GM19035 (cell line): ENCODE data around the gene FXYD3.
"Not testable (repeated sequence)": the region's sequence is repeated elsewhere in the genome, so short reads cannot be mapped to it uniquely, and the experiment has no call there.

ENCODE experiments used
- ATAC-seq: cut with Tn5 transposase; IDR thresholded peaks from one replicate; pipeline ENCODE4 v1.9.1; 2021; ENCODE audit not compliant: unreplicated experiment

Gene FXYD3

GRCh38 chr19:35123573-35123972, 8.0 kb downstream of the FXYD3 start:
- ATAC-seq = no peak

GRCh38 chr19:35124098-35125060, 8.8 kb downstream of the FXYD3 start:
- ATAC-seq = peak; percentile 77

- ATAC-seq = no peak
Observed at GRCh38 chr19:35125270-35125717, 9.7 kb downstream of the FXYD3 start.

- no peak for ATAC-seq
Observed at GRCh38 chr19:35125749-35126623, 10.4 kb downstream of the FXYD3 start.

- no peak for ATAC-seq
Observed at GRCh38 chr19:35126624-35126959, 11.0 kb downstream of the FXYD3 start.

GRCh38 chr19:35127871-35128270, 12.2 kb downstream of the FXYD3 start:
- no peak for ATAC-seq

GRCh38 chr19:35128398-35129057, 12.9 kb downstream of the FXYD3 start:
- no peak for ATAC-seq

- ATAC-seq = not testable (repeated sequence)
Observed at GRCh38 chr19:35129724-35130274, 14.2 kb downstream of the FXYD3 start.

GRCh38 chr19:35130761-35131720, 15.4 kb downstream of the FXYD3 start:
- ATAC-seq = no peak

GRCh38 chr19:35132254-35132653, 16.6 kb downstream of the FXYD3 start:
- no peak for ATAC-seq

GRCh38 chr19:35133826-35134225, 18.2 kb downstream of the FXYD3 start:
- ATAC-seq = no peak

GRCh38 chr19:35134601-35135242, 19.1 kb downstream of the FXYD3 start, which contains the start of gene LGI4:
TSS of gene LGI4 (minus strand) at chr19:35135059. CDS start at chr19:35134680, 379 bp downstream.
- ATAC-seq = no peak

- no peak for ATAC-seq
Observed at GRCh38 chr19:35135389-35135909, 19.8 kb downstream of the FXYD3 start.

- no peak for ATAC-seq
Observed at GRCh38 chr19:35136231-35136630, 20.6 kb downstream of the FXYD3 start.

- no peak for ATAC-seq
Observed at GRCh38 chr19:35136977-35137702, 21.5 kb downstream of the FXYD3 start.

- no peak for ATAC-seq
Observed at GRCh38 chr19:35138305-35138892, 22.8 kb downstream of the FXYD3 start, which contains the start of gene FXYD1. TSS of gene FXYD1 (plus strand) at chr19:35138824. CDS start at chr19:35140080, 1,256 bp downstream.

GRCh38 chr19:35140207-35140961, 24.8 kb downstream of the FXYD3 start:
- no peak for ATAC-seq
